GM23338 (cell line): ENCODE results near the gene TLCD5. TPM values are rescaled to one million over a fixed set of nuclear protein-coding genes. Genes with fewer than 3 reads are reported as not detected.

Source experiments
- ATAC-seq: fragments of 200-7000 bp; cut with Tn5 transposase; 3 replicates; pipeline ENCODE4 v1.9.1; 2020
- DNase-seq: peaks from one replicate; pipeline ENCODE4 v3.0.0-alpha.2; 2015; ENCODE audit warnings: low spot score
- H2AFZ ChIP-seq: fragments of 200-600 bp; sonication (generic); 2 replicates; pipeline ENCODE4 v1.8.0; 2016; ENCODE audit warnings: antibody characterized with exemption, mild to moderate bottlenecking, moderate library complexity
- H3F3A ChIP-seq: fragments of 200-600 bp; sonication (generic); replicated peaks from 2 replicates; pipeline ENCODE4 v1.8.0; 2017; ENCODE audit warnings: antibody characterized with exemption, mixed run types, low read depth
- H3K27ac ChIP-seq: fragments of 200-600 bp; sonication (generic); 2 replicates; pipeline ENCODE4 v1.6.1; 2016; ENCODE audit warnings: low read depth
- H3K27me3 ChIP-seq: fragments of 200-600 bp; sonication (generic); 2 replicates; pipeline ENCODE4 v1.8.0; 2016; ENCODE audit warnings: mild to moderate bottlenecking, mixed run types, moderate library complexity; ENCODE audit not compliant: insufficient read depth
- H3K36me3 ChIP-seq: fragments of 200-600 bp; sonication (generic); 2 replicates; pipeline ENCODE4 v1.8.0; 2016; ENCODE audit warnings: mild to moderate bottlenecking; ENCODE audit not compliant: insufficient read depth
- H3K4me1 ChIP-seq: fragments of 200-600 bp; sonication (generic); 2 replicates; pipeline ENCODE4 v1.8.0; 2016; ENCODE audit warnings: mild to moderate bottlenecking, moderate library complexity; ENCODE audit not compliant: insufficient read depth
- H3K4me2 ChIP-seq: fragments of 200-600 bp; sonication (generic); 2 replicates; pipeline ENCODE4 v1.7.1; 2017; ENCODE audit warnings: mixed run types
- H3K4me3 ChIP-seq: fragments of 200-600 bp; sonication (generic); 2 replicates; pipeline ENCODE4 v1.6.1; 2016; ENCODE audit warnings: mixed run types
- H3K79me2 ChIP-seq: fragments of 200-600 bp; sonication (generic); replicated peaks from 2 replicates; pipeline ENCODE4 v1.8.0; 2017; ENCODE audit warnings: mild to moderate bottlenecking; ENCODE audit not compliant: insufficient read depth
- H3K9me2 ChIP-seq: fragments of 200-600 bp; sonication (generic); 2 replicates; pipeline ENCODE4 v1.8.0; 2017; ENCODE audit not compliant: insufficient read depth
- H4K20me1 ChIP-seq: fragments of 200-600 bp; sonication (generic); replicated peaks from 2 replicates; pipeline ENCODE4 v1.8.0; 2017; ENCODE audit warnings: mild to moderate bottlenecking; ENCODE audit not compliant: insufficient read depth
- H3K27ac Mint-ChIP-seq: 2 replicates; pipeline ENCODE4 v1.8.0; 2020; ENCODE audit warnings: inconsistent platforms, mild to moderate bottlenecking, moderate library complexity, mixed read lengths
- H3K27me3 Mint-ChIP-seq: 3 replicates; pipeline ENCODE4 v1.8.0; 2022; ENCODE audit warnings: low read depth, mild to moderate bottlenecking, moderate library complexity, mixed read lengths, inconsistent platforms; ENCODE audit not compliant: insufficient read depth, poor library complexity
- H3K36me3 Mint-ChIP-seq: 3 replicates; pipeline ENCODE4 v1.8.0; 2021; ENCODE audit warnings: low read depth, mild to moderate bottlenecking, inconsistent platforms, moderate library complexity, mixed read lengths
- H3K4me1 Mint-ChIP-seq: 3 replicates; pipeline ENCODE4 v1.8.0; 2020; ENCODE audit warnings: mild to moderate bottlenecking, inconsistent platforms, mixed read lengths
- H3K4me3 Mint-ChIP-seq: 3 replicates; pipeline ENCODE4 v1.8.0; 2021; ENCODE audit warnings: moderate library complexity, mild to moderate bottlenecking, inconsistent platforms, mixed read lengths
- H3K9me3 Mint-ChIP-seq: 3 replicates; pipeline ENCODE4 v1.8.0; 2020; ENCODE audit warnings: moderate library complexity, mild to moderate bottlenecking, inconsistent platforms, mixed read lengths
- CREB1 ChIP-seq: fragments of 250-450 bp; sonication (Bioruptor Pico); IDR thresholded peaks from 2 replicates; pipeline ENCODE4 v1.5.0; 2020; ENCODE audit warnings: low read depth, mild to moderate bottlenecking, moderate library complexity
- CTCF ChIP-seq, 2 experiments: fragments of 200-600 bp in 1 of 2; sonication (generic) in 1 of 2; conservative IDR thresholded peaks; 2 replicates each; pipeline versions ENCODE4 v1.5.1 to v1.6.1; 2016 to 2017; ENCODE audit warnings: antibody characterized with exemption in 2 of 2, low read depth in 2 of 2, mild to moderate bottlenecking in 2 of 2, moderate library complexity in 1 of 2
- ETS1 ChIP-seq: IDR thresholded peaks from 2 replicates; pipeline ENCODE4 v1.6.1; 2016; ENCODE audit warnings: antibody characterized with exemption
- EZH2 ChIP-seq: fragments of 200-600 bp; sonication (generic); IDR thresholded peaks from one replicate; pipeline ENCODE4 v1.8.0; 2017; ENCODE audit warnings: antibody characterized with exemption, mild to moderate bottlenecking, low read depth; ENCODE audit not compliant: unreplicated experiment
- EZH2phosphoT487 ChIP-seq: fragments of 200-600 bp; sonication (generic); IDR thresholded peaks from one replicate; pipeline ENCODE4 v1.8.1; 2018; ENCODE audit warnings: antibody characterized with exemption; ENCODE audit not compliant: unreplicated experiment
- JUNB ChIP-seq: IDR thresholded peaks from one replicate; pipeline ENCODE4 v1.6.1; 2016; ENCODE audit warnings: antibody characterized with exemption; ENCODE audit not compliant: unreplicated experiment
- NANOG ChIP-seq: IDR thresholded peaks from 2 replicates; pipeline ENCODE4 v1.6.1; 2016; ENCODE audit warnings: antibody characterized with exemption, borderline replicate concordance
- POLR2AphosphoS5 ChIP-seq: IDR thresholded peaks from 2 replicates; pipeline ENCODE4 v1.6.1; 2016; ENCODE audit warnings: antibody characterized with exemption, low read depth
- REST ChIP-seq: IDR thresholded peaks from one replicate; pipeline ENCODE4 v1.6.1; 2018; ENCODE audit warnings: antibody characterized with exemption; ENCODE audit not compliant: unreplicated experiment
- STAT1 ChIP-seq: IDR thresholded peaks from one replicate; pipeline ENCODE4 v1.6.1; 2016; ENCODE audit warnings: antibody characterized with exemption; ENCODE audit not compliant: unreplicated experiment
- ZNF114 ChIP-seq: fragments of 250-450 bp; sonication (Bioruptor Pico); IDR thresholded peaks from 2 replicates; pipeline ENCODE4 v1.5.0; 2020; ENCODE audit warnings: mild to moderate bottlenecking, moderate library complexity
- ZNF331 ChIP-seq: fragments of 250-450 bp; sonication (Bioruptor Pico); IDR thresholded peaks from 2 replicates; pipeline ENCODE4 v1.5.0; 2020; ENCODE audit warnings: low read depth, mild to moderate bottlenecking, moderate library complexity
- ZNF462 ChIP-seq: fragments of 250-450 bp; sonication (Bioruptor Pico); IDR thresholded peaks from 2 replicates; pipeline ENCODE4 v1.5.0; 2020; ENCODE audit warnings: mild to moderate bottlenecking, moderate library complexity
- polyA plus RNA-seq: library from polyadenylated mRNA; unstranded; fragments of >200 nt; fragmentation: Nextera tagmentation; extraction: Ambion mirVana; gene quantifications from 2 replicates; pipeline ENCODE4 v1.2.1, GENCODE V29; 2016
- total RNA-seq: library from RNA; depleted of rRNA; stranded (reverse); fragments of >200 nt; shearing (Covaris generic); gene quantifications from 2 replicates; pipeline ENCODE4 v1.2.3, GENCODE V29; 2014

TLCD5 gene
- total and polyA plus RNA-seq, 2 experiments from 2014 or later = 5.2 to 10.0 TPM

GRCh38 chr11:120298461-120298860 is 26.6 kb upstream of the TLCD5 start:
- H3K4me1 ChIP-seq = peaks cover 4% of the 10 kb centered on the region; the same call in 1 of the 2 replicates
- no peaks in the 10 kb centered on the region for H3K9me3 Mint-ChIP-seq
- DNase-seq = no peak
- H3K4me2 ChIP-seq = no peak overlapping the region
- H3K36me3 ChIP-seq = no peaks in the 10 kb centered on the region
- H3K27ac Mint-ChIP-seq = no peak overlapping the region
- H3K27me3 ChIP-seq = no peaks in the 10 kb centered on the region
- peaks cover 6% of the 10 kb centered on the region for H3K27me3 Mint-ChIP-seq
- H4K20me1 ChIP-seq = no peaks in the 10 kb centered on the region
- no peak for ATAC-seq
- no peak for TF ChIP-seq CTCF (conservative IDR thresholded peaks at IDR 0.05; ENCODE audit: low read depth in 2 of 2)
- no peak for TF ChIP-seq REST
- no peak for TF ChIP-seq EZH2
- no peak for TF ChIP-seq ETS1
- no peak for TF ChIP-seq POLR2AphosphoS5
- TF ChIP-seq STAT1 = no peak
- TF ChIP-seq CREB1 (CRISPR knock-in tag) = no peak
- no peak for TF ChIP-seq ZNF114
- TF ChIP-seq EZH2phosphoT487 = no peak
- no peak for TF ChIP-seq ZNF331 (CRISPR knock-in tag)
- TF ChIP-seq JUNB = no peak
- TF ChIP-seq NANOG = no peak
- TF ChIP-seq ZNF462 = no peak
- H3F3A ChIP-seq = no peaks in the 10 kb centered on the region
- H3K4me1 Mint-ChIP-seq = peaks cover 16% of the 10 kb centered on the region
- H3K27ac ChIP-seq = no peak overlapping the region
- no peaks in the 10 kb centered on the region for H3K9me2 ChIP-seq
- H3K79me2 ChIP-seq = no peaks in the 10 kb centered on the region
- H3K4me3 ChIP-seq = no peak overlapping the region
- no peaks in the 10 kb centered on the region for H3K36me3 Mint-ChIP-seq
- no peak overlapping the region for H2AFZ ChIP-seq
- H3K4me3 Mint-ChIP-seq = no peak overlapping the region
